ENCODE data around the gene RBM7. TPM values are rescaled to one million over a fixed set of nuclear protein-coding genes. Genes with fewer than 3 reads are reported as not detected.

The RBM7 gene
- total RNA-seq, 1 experiment from 2014 or later = 41.1 TPM

DNA sequence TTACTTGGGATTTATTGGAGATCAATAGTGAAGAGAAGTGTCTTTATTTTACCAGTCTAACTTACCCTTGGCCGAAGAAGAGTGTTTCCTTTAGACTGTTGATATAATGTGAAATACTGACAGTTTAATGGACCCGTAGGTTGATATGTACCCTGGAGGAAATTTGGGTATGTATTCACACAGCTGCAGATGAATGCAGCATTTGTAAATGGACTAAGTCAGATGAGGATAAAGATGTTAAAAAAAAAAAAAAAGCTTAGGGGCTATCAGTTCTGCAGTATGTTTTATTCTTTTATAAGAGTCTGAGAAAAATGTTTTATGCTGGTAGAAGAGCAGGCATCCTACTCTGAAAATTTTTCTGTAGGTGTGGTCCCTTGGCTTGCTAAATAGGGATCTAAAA is 41.5 kb downstream of the RBM7 start:
- no peak overlapping the region for H3K27ac ChIP-seq (ENCODE audit: low read depth, low read length, poor library complexity, severe bottlenecking)
- TF ChIP-seq, protein P1, sequence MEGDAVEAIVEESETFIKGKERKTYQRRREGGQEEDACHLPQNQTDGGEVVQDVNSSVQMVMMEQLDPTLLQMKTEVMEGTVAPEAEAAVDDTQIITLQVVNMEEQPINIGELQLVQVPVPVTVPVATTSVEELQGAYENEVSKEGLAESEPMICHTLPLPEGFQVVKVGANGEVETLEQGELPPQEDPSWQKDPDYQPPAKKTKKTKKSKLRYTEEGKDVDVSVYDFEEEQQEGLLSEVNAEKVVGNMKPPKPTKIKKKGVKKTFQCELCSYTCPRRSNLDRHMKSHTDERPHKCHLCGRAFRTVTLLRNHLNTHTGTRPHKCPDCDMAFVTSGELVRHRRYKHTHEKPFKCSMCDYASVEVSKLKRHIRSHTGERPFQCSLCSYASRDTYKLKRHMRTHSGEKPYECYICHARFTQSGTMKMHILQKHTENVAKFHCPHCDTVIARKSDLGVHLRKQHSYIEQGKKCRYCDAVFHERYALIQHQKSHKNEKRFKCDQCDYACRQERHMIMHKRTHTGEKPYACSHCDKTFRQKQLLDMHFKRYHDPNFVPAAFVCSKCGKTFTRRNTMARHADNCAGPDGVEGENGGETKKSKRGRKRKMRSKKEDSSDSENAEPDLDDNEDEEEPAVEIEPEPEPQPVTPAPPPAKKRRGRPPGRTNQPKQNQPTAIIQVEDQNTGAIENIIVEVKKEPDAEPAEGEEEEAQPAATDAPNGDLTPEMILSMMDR (conservative IDR thresholded peaks at IDR 0.05; ENCODE audit: low read depth, low read length) = no peak
- TF ChIP-seq EZH2 (IDR thresholded peaks at IDR 0.05; ENCODE audit: borderline replicate concordance, low read depth, low read length, poor library complexity, severe bottlenecking) = no peak
- POLR2A ChIA-PET (ENCODE audit: low non-redundant PET) = no interaction called here
- no peak overlapping the region for H3K4me3 ChIP-seq (ENCODE audit: low read depth, low read length, poor library complexity, severe bottlenecking)
- no peaks in the 10 kb centered on the region for H3K27me3 ChIP-seq (replicated peaks; ENCODE audit: insufficient read depth, low read depth, low read length, poor library complexity)
- H3K9me3 ChIP-seq (ENCODE audit: low read depth, low read length, poor library complexity, severe bottlenecking) = no peaks in the 10 kb centered on the region
- CTCF ChIA-PET = interaction anchor here (0.6 kb wide), 1 partner anchor 153 kb away, joined by 3 read pairs; no protein-coding TSS in a partner anchor
- intact Hi-C loops (cut with micrococcal nuclease; ENCODE audit: unreplicated experiment) = no loop called here
- no TSS peak for BruUV-seq (replicated peaks)
- H3K36me3 ChIP-seq (ENCODE audit: insufficient read depth, low read length, poor library complexity, severe bottlenecking) = no peaks in the 10 kb centered on the region
- no peak for DNase-seq (ENCODE audit: low spot score)
- peaks cover 3% of the 10 kb centered on the region for H3K4me1 ChIP-seq (ENCODE audit: insufficient read depth, low read length, poor library complexity, severe bottlenecking)

DNA sequence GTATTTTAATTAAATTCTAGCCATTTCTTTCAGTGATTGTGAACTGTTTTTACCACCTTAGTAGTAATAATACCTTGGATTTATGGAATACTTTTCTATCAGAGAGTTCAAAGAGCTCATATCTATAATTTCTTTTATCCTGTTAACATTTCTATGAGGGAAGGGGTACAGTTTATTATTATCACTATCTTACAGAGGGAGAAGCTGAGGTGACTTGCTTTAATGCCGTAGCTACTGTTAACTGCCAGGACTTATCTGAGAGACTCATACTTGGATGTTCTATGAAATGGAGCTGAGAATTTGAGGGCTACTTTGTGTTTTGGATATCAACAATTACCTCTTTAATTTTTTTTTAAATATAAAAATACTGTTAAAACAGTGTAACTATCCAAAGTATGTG is 42.1 kb downstream of the RBM7 start:
- ChIA-PET CTCF (interaction anchor here (0.6 kb wide), 1 partner anchor 153 kb away, joined by 3 read pairs; no protein-coding TSS in a partner anchor), POLR2A (ENCODE audit: low non-redundant PET) (no interaction called here)
- no peaks in the 10 kb centered on the region for H3K9me3 ChIP-seq (ENCODE audit: low read depth, low read length, poor library complexity, severe bottlenecking)
- H3K27ac ChIP-seq (ENCODE audit: low read depth, low read length, poor library complexity, severe bottlenecking) = no peak overlapping the region
- no peak for DNase-seq (ENCODE audit: low spot score)
- H3K36me3 ChIP-seq (ENCODE audit: insufficient read depth, low read length, poor library complexity, severe bottlenecking) = no peaks in the 10 kb centered on the region
- intact Hi-C loops (cut with micrococcal nuclease; ENCODE audit: unreplicated experiment) = no loop called here
- no peak overlapping the region for H3K4me3 ChIP-seq (ENCODE audit: low read depth, low read length, poor library complexity, severe bottlenecking)
- no peaks in the 10 kb centered on the region for H3K27me3 ChIP-seq (replicated peaks; ENCODE audit: insufficient read depth, low read depth, low read length, poor library complexity)
- peaks cover 3% of the 10 kb centered on the region for H3K4me1 ChIP-seq (ENCODE audit: insufficient read depth, low read length, poor library complexity, severe bottlenecking)
- no peak for TF ChIP-seq EZH2 (IDR thresholded peaks at IDR 0.05; ENCODE audit: borderline replicate concordance, low read depth, low read length, poor library complexity, severe bottlenecking)
- TF ChIP-seq, protein P1 (conservative IDR thresholded peaks at IDR 0.05; ENCODE audit: low read depth, low read length) = no peak
- BruUV-seq (replicated peaks) = no TSS peak

DNA sequence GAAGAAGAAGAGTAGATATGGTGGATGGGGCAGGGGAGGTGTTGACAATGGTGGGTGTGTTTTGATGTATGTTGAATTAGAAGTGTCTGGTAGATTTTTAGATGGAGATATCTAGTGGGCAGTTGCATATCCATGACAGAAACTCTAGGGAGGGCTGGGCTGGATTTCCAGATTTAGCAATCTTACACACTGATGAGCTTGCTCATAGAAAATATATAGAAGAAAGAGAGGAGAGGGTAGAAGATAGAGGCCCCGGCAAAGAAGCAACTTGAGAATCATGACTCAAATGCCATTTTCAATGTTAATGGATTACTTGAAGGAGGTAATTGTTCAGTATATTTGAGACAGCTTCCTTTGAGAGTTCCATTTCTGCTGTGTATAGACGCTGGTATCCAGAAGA is 47.0 kb downstream of the RBM7 start:
- Histone ChIP-seq H3K27ac (ENCODE audit: low read depth, low read length, poor library complexity, severe bottlenecking) (peak overlapping the region; percentile 67), H3K4me3 (ENCODE audit: low read depth, low read length, poor library complexity, severe bottlenecking) (no peak overlapping the region), H3K27me3 (replicated peaks; ENCODE audit: insufficient read depth, low read depth, low read length, poor library complexity) (no peaks in the 10 kb centered on the region), H3K4me1 (ENCODE audit: insufficient read depth, low read length, poor library complexity, severe bottlenecking) (peaks cover 11% of the 10 kb centered on the region), H3K9me3 (ENCODE audit: low read depth, low read length, poor library complexity, severe bottlenecking) (no peaks in the 10 kb centered on the region), H3K36me3 (ENCODE audit: insufficient read depth, low read length, poor library complexity, severe bottlenecking) (peaks cover 13% of the 10 kb centered on the region)
- intact Hi-C loops (cut with micrococcal nuclease; ENCODE audit: unreplicated experiment) = no loop called here
- no peak for TF ChIP-seq EZH2 (IDR thresholded peaks at IDR 0.05; ENCODE audit: borderline replicate concordance, low read depth, low read length, poor library complexity, severe bottlenecking)
- TF ChIP-seq, protein P1 (conservative IDR thresholded peaks at IDR 0.05; ENCODE audit: low read depth, low read length) = no peak
- POLR2A ChIA-PET (ENCODE audit: low non-redundant PET) = interaction anchor here (0.5 to 0.7 kb wide), 2 partner anchors 45 to 416 kb away, joined by 3 read pairs; no protein-coding TSS in a partner anchor
- BruUV-seq (replicated peaks) = no TSS peak
- DNase-seq (ENCODE audit: low spot score) = no peak
- CTCF ChIA-PET = no interaction called here
